Measurements from ENCODE around the gene BRD9.
"Not testable (repeated sequence)": the region's sequence is repeated elsewhere in the genome, so short reads cannot be mapped to it uniquely, and the experiment has no call there.

The BRD9 gene

DNA sequence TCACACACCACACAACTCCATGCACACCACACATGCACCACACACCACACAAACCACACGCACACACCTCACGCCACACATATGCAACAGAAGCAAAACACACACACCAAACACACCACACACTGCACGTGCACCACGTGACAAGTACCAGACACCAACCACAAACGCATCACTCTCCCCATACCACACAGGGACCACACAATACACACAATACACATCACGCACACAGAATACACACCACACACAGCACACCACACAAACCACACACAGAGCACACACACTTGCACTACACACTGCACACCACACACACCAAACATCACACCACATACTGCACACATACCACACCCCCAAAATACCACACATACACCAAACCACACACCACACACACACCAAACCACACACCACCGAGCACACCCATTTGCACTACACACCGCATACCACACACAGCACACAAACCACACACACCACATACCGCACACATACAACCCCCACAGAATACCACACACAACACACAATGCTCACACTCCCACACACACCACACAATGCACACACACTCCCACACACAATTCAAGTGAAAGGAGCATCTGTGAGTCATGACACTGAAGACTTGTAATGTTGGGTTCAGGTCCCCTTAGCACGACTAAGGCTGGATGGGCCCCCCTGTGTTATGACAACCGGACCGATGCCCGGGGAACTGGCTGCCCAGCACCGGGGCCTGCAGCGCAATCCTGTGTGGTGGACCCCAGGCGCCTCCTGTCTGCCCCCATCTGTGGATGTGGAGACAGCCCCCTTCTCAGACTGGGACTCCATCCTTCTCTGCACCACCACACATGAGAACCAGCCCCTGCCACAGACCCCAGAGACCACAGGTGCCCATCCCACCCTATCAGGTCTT, 35.8 kb downstream of the BRD9 start:
- DNase-seq (ENCODE audit: low spot score) = no peak

DNA sequence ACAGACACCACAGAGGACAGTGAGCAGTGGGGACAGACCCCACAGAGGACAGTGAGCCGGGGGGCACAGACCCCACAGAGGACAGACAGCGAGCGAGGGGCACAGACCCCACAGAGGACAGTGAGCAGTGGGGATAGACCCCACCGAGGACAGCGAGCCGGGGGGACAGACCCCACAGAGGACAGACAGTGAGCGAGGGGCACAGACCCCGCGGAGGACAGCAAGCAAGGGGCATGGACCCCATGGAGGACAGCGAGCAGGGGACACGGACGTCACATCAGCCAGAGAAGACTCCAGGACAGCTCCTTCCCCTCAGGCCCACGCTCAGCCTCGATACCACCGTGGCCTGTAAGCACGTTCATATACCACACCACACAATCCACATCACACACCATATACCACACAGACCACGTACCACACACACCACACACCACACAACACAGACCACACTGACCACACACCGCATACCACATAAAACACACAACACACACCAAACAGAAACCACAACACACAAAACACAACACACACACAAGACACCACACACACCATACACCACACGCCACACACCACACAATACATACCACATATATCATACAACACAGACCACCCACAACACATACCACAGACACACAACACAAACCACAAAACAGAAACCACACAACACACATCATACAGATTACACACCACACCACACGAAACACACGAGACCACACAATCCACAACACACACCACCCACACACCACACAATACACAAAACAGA, 36.6 kb downstream of the BRD9 start:
- DNase-seq (ENCODE audit: low spot score) = no peak

DNA sequence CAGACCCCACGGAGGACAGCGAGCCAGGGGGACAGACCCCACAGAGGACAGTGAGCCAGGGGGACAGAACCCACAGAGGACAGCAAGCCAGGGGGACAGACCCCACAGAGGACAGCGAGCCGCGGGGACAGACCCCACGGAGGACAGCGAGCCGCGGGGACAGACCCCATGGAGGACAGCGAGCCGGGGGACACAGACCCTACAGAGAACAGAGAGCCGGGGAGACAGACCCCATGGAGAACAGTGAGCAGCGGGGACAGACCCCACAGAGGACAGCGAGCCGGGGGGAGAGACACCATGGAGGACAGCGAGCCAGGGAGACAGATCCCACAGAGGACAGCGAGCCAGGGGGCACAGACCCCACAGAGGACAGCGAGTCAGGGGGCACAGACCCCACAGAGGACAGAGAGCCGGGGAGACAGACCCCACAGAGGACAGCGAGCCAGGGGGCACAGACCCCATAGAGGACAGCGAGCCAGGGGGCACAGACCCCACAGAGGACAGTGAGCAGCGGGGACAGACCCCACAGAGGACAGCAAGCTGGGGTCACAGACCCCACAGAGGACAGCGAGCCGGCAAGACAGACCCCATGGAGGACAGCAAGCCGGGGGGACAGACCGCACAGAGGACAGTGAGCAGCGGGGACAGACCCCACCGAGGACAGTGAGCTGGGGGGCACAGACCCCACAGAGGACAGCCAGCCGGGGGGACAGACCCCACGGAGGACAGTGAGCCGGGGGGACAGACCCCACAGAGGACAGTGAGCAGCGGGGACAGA, 37.4 kb downstream of the BRD9 start:
- no peak for DNase-seq (ENCODE audit: low spot score)

DNA sequence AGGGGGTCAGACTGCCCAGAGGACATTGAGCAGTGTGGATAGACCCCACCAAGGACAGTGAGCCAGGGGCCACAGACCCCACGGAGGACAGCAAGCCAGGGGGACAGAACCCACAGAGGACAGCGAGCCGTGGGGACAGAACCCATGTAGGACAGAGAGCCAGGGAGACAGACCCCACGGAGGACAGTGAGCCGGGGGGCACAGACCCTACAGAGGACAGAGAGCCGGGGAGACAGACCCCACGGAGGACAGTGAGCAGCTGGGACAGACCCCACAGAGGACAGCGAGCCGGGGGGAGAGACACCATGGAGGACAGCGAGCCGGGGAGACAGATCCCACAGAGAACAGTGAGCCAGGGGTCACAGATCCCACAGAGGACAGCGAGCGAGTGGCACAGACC, 38.4 kb downstream of the BRD9 start:
- no peak for DNase-seq (ENCODE audit: low spot score)

DNA sequence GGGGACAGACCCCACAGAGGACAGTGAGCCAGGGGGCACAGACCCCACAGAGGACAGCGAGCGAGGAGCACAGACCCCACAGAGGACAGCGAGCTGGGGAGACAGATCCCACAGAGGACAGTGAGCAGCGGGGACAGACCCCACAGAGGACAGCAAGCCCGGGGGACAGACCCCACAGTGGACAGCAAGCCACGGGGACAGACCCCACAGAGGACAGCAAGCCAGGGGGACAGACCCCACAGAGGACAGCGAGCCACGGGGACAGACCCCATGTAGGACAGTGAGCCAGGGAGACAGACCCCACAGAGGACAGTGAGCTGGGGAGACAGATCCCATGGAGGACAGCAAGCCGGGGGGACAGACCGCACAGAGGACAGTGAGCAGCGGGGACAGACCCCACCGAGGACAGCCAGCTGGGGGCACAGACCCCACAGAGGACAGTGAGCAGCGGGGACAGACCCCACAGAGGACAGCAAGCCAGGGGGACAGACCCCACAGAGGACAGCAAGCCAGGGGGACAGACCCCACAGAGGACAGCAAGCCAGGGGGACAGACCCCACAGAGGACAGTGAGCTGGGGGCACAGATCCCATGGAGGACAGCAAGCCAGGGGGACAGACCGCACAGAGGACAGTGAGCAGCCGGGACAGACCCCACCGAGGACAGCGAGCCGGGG, 39.0 kb downstream of the BRD9 start:
- DNase-seq (ENCODE audit: low spot score) = not testable (repeated sequence)

DNA sequence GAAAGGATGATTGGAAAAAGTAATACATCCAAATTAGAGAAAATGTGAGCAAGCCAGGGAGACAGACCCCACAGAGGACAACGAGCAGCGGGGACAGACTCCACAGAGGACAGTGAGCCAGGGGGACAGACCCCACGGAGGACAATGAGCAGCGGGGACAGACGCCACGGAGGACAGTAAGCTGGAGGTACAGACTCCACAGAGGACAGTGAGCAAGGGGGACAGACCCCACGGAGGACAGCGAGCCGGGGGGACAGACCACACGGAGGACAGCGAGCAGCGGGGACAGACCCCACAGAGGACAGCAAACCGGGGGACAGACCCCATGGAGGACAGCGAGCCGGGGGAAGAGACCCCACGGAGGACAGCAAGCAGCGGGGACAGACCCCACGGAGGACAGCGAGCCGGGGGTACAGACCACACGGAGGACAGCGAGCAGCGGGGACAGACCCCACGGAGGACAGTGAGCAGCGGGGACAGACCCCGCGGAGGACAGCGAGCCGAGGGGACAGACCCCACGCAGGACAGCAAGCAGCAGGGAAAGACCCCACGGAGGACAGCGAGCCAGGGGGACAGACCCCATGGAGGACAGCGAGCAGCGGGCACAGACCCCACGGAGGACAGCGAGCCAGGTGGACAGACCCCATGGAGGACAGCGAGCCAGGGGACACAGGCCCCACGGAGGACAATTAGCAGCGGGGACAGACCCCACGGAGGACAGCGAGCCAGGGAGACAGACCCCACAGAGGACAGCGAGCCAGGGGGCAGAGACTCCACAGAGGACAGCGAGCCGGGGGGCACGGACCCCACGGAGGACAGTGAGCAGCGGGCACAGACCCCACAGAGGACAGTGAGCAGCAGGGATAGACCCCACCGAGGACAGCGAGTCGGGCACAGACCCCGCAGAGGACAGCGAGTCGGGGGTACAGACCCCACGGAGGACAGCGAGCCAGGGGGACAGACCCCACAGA, 39.9 kb downstream of the BRD9 start:
- no peak for DNase-seq (ENCODE audit: low spot score)

DNA sequence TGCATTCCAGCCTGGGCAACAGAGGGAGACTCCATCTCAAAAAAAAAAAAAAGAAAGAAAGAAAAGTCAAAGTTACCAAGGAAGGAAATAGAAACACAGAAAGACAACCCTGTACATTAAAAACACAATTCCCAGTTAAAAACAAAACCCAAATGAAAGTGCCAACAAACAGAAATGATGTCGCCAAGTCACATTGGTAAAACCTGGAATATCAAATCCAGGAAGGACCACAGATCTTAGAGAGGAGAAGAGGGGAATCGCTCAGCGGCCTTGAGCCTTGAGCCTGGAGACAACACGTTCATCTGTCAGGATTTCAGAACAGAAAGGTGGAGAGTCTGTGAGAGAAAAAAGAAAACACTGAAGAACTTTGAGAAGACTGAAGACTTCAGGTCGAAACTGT, 40.6 kb downstream of the BRD9 start:
- no peak for DNase-seq (ENCODE audit: low spot score)

DNA sequence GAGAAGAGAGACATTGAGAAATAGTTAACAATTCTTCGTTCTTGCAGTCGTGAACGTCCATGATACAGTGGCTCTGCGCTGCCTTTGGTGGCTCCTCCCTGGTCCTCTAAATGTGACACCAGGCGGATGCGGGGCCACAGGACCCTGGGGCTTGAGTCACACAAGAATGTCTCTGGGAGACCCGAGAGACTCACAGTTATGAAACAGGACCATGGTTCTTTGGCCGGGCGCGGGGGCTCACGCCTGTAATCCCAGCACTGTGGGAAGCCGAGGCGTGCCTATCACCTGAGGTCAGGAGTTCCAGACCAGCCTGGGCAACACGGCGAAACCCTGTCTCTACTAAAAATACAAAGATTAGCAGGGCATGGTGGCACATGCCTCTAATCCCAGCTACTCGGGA, 41.0 kb downstream of the BRD9 start:
- DNase-seq (ENCODE audit: low spot score) = no peak

DNA sequence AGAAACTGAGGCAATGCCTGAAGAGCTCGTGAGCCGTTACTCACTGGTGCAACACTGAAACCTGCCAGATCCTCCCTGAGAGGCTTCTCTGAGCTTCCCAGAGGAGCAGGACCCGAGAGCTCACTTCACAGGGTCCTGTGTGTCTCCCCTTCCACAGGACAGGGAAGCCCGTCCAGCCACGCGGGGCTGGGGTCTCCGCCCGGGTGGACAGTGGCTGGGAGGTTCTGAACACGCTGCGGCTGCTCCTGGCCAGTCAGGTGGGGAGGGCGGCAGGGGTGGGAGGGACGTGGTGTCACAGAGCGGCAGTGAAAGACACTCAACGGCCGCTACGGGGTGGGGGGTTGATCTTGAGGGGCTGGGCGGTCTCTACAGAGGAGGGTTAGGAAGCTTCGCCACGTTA, 41.5 kb downstream of the BRD9 start:
- DNase-seq (ENCODE audit: low spot score) = no peak

DNA sequence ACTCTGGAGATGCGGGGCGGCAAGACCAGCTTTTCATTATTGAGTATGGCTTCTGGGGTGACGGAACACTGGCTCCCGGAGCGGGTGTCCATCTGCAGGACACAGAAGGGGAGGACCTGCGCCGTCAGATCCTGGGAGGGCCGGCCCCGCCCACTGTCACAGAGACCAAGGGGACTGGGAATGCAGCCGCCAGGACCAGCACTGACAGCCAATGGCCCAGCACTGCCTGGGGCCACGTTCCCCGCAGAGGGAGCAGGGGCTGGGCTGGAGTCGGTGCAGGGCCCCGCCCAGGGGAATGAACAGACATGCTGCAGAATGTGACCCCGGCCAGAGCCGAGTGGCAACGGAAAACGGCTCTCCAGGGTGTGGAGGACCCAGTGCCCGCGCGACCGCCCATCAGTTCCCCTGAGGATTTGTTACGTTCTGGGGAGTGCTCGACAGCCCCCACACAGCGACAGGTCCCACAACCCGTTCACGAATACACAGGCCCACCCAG, 42.0 kb downstream of the BRD9 start, which contains the start of gene ZDHHC11:
ZDHHC11 (minus strand) TSS at position 476 of the 496 bp plus-strand sequence; CDS start at position 92, 384 bp downstream.
- no peak for DNase-seq (ENCODE audit: low spot score)

DNA sequence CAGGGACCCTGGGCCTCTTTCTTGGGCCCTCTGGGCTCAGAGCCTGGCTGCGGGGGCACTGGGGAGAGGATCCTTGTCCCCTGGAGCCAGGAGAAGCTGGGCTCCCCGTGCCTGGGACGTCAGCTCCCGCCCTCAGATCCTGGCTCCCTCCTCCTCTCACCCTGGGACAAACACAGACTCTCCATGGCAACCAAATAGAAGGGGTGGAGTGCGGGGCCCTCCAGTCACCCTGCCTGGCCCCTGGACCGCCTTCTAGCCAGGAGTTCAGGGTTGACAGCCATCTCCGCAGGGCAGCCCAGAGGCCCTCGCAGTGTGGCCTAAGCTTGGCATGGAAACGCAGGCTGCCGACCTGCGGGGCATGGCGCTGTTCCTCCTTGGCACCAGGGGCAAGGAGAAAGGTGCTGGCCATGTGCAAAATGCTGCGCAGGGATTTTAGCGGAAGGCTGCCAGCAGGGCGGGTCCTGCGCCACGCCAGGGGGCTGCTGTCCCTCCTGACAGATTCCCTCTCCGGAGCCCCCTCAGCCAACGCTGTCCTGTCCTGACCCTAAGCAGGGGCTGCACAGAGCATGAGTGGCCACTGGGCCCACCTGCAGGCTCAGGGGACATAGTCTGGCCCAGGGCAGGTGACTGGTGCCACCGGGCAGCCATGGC, 42.8 kb downstream of the BRD9 start:
- DNase-seq (ENCODE audit: low spot score) = no peak

DNA sequence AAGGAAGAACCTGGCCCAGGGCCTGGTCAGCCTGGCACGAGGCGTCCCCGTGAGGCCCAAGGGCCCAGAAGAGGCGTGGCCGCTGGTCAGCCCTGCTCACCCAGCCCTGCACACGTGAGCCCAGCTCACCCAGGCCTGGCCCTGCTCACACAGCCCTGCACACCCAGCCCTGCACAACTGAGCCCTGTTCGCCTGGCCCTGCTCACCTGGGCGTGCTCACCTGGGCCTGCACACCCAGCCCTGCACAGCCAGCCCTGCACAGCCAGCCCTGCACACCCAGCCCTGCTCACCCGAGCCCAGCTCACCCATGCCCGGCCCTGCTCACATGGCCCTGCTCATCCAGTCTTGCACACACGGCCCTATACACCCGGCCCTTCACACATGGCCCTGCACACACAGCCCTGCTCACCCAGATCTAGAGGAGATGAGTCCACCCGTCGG, 43.9 kb downstream of the BRD9 start:
- DNase-seq (ENCODE audit: low spot score) = no peak

DNA sequence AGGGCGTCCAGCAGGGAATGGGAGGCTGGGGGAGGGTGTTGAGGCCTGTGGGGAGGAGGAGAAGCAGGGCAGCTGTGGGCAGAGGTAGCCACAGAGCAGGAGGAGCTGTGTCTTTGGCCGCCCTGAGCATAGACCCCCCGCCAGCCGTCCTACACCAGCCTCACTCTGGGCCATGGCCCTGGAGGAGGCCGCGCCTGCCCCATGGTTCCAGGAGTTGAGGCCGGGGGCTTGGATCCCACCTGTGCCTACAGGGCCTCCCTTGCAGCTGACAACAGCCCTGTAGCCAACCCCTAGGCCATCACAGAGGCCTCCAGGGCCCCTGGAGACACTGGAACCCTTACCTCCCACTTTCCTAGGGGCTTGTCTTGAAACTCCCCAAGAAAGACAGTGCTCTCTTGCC, 44.9 kb downstream of the BRD9 start:
- not testable (repeated sequence) for DNase-seq (ENCODE audit: low spot score)

DNA sequence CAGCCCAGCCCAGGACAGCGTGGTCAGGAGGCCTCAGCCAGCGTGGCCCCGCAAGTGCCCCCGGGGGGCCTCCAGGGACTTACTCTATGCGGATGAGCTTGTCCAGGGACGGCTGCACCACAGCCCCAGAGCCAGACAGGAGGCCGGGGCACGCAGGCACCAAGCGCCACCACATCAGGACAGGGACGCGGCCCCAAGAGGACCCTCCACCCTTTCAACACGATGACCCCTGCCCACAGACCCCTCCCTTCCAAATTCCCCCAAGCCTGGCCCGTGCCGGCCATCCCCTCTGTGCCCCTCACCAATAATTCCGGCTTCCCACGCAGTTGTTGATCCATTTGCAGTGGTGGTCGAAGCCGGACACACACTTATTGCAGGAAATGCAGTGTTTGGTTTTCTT, 45.4 kb downstream of the BRD9 start:
- not testable (repeated sequence) for DNase-seq (ENCODE audit: low spot score)

DNA sequence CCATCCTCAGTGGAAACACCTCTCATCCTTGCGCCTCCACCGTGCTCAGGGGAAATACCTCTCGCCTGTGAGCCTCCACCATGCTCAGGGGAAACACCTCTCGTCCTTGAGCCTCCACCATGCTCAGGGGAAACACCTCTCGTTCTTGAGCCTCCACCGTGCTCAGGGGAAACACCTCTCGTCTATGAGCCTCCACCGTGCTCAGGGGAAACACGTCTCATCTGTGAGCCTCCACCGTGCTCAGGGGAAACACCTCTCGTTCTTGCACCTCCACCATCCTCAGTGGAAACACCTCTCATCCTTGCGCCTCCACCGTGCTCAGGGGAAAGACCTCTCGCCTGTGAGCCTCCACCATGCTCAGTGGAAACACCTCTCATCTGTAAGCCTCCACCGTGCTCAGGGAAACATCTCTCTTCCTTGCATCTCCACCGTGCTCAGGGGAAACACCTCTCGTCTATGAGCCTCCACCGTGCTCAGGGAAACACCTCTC, 46.0 kb downstream of the BRD9 start:
- not testable (repeated sequence) for DNase-seq (ENCODE audit: low spot score)

DNA sequence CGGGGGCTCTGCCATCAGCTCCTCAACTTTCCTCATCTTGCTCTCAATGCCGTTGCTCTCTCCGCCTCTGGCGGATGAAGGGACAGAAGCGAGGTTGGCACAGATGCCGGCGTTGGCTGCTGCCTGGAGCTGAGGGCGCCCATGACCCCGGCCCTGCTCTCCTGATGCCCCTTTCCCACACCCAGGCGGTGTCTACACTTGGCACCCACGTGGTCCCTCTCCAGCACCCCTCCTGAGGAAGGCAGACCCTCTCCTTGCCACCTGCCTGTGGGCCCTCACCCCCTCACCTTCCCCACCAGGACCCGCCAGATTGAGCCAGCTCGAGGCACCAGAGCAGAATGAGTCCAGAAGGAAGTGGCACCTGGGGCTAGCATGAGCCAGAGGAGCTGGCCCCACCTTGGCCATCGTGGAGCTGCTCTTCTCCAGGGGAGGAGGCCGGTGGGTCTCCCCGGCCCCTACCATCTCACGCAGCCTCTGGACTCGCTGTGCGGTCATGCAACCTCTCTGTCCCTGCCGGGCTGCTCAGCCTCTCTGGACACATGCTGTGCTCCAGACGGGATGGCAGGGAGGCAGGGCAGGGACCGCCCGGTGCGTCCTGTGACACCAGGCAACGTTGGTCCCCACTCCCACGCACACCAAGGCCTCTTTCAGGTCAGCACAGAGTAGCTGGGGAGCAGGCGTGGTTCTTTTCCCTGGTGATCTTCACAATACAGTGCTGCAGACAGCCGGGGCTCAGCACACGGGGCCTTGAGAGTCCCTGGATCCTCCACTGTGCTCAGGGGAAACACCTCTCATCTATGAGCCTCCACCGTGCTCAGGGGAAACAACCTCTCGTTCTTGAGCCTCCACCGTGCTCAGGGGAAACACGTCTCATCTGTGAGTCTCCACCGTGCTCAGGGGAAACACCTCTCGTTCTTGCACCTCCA, 46.7 kb downstream of the BRD9 start:
- DNase-seq (ENCODE audit: low spot score) = not testable (repeated sequence)

DNA sequence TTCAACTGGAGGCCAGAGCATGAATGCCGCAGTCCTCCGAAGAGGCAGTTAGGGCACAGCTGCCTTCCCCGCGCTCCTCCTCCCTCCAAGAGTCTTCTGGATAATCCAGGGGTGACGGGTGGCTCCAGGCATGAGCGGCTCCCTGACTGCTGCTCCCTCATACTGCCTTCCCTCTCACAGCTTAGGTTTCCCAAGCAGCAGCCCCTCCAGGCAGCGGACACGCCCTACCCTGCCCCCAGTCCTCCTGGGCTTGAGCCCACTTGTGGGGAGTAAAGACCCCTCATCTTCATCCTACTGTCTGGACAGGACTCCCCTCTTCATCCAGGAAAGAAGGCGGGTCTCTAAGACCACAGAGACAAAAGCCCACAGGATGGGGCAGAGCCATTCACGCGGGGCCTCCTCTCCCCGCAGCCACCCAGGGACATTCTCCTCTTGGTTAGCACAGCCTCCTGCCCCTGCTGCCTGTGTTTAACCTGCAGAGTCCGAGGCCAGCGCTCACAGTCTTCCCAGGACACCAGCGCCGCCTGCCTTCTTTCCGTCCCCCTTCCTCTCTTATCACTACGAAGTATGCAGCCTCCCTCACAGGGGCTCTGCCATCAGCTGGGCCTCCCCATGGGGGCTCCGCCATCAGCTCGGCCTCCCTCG, 47.4 kb downstream of the BRD9 start:
- DNase-seq (ENCODE audit: low spot score) = not testable (repeated sequence)

DNA sequence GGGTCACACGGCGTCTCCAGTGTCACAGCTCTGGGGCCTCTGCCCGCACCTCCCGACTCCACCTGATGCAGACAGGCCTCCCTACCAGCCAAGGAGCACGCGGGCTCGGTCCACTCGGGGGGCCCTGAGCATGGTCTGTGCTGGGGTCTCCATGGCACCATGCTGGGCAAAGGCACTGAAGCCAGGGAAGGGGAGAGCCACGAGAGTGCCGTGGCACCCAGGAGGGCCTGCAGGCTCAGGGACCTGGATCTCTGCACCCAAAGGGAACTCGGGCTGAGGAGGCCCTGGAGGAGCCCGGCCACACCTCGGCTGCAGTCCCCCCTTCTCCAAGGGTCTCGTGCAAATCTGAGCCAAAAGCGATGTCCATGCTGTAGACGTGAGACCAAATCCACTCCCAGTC, 48.2 kb downstream of the BRD9 start:
- DNase-seq (ENCODE audit: low spot score) = not testable (repeated sequence)

Measured in globus pallidus (tissue), 1 donor.